Measurements from ENCODE around the gene ISCA2.

DNA sequence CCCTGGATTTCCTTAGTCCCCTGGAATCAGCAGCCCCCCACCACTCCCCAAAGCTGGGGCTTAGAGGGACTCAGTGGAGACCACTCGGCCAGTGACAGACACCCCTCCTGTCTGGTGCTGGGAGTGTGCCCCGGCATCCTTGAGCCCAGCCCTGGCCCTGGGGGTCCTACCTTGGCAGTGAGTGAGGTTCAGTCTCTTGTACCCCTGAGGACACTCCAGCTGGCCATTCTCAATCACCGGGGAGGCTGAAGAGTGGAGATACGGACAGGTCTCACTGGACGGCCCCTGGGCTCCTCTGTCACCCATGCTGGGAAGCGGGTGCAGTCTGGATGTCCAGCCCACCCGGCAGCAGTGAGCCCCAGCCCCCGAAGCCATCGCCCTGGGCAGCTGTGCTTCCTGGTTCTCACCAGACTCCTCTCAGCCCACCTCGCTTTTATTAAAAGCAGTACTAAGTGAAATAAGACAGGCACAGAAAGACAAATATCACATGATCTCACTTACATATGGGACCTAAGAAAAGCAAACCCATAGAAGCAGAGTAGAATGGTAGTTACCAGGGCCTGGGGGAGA lies 42.3 kb downstream of the ISCA2 start:
- TF ChIP-seq POLR2A (IDR thresholded peaks at IDR 0.05) = no peak
- no peak for TF ChIP-seq CTCF (IDR thresholded peaks at IDR 0.05)
- no peak for TF ChIP-seq POLR2AphosphoS5 (IDR thresholded peaks at IDR 0.05)
